Left cardiac atrium (tissue), 4 donors: ENCODE data around the gene LRMDA. TPM values are rescaled to one million over a fixed set of nuclear protein-coding genes. Genes with fewer than 3 reads are reported as not detected.

Source experiments
- ATAC-seq, 2 donors: fragments of 200-7000 bp; cut with Tn5 transposase; one replicate each; pipeline ENCODE4 v1.9.1; 2020; ENCODE audit warnings: mild to moderate bottlenecking in 2 of 2, moderate library complexity in 2 of 2
- DNase-seq: peaks from one replicate; pipeline ENCODE4 v3.0.0-alpha.2; 2020
- intact Hi-C, 2 donors: fragments of 100-400 bp; cut with DNase I; formaldehyde crosslinking; loops; one replicate each; pipeline versions ENCODE4 v1.14.1 to v1.15.1; 2022 to 2023
- total RNA-seq, 2 donors: library from RNA; stranded (reverse); fragmentation: NEBNext Ultra II Directional; extraction: Animal tissue kit (Norgen Biotek cat#: 25700); gene quantifications; one replicate each; pipeline ENCODE4 v1.2.1, GENCODE V29; 2021
- donor health status: DM: no; HTN: yes; CAD: no.
- donor health status: DM: no; HTN: yes; CAD: no; lungs with severe emphysema.
- donor health status: DM: yes; HTN: yes; CAD: no.
- donor health status: Dilated cardiomyopathy.

The LRMDA gene
- total RNA-seq, 2 donors from 2014 or later = 40.6 to 57.8 TPM

DNA sequence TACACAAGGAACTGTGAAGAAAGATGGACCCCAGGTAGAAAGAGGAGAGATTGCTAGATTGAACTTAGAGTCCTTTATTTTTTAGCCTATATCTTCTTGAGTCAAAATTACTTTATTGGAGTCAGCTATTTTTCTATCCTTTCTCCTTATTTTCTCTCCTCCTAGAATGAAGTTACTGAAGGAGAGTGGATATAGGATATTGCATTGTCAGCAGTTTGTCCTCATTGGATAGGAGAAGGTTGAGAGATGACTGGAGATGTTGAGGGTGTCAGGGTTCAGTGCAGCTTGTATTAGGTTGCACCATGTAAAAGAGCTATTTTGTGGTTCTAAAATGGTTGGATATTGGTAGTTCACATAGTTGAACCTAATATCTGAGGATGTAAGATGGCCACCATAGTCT is 5.5 kb downstream of the LRMDA start:
- ATAC-seq = no peak
- intact Hi-C loops = no loop called here
- DNase-seq = no peak

DNA sequence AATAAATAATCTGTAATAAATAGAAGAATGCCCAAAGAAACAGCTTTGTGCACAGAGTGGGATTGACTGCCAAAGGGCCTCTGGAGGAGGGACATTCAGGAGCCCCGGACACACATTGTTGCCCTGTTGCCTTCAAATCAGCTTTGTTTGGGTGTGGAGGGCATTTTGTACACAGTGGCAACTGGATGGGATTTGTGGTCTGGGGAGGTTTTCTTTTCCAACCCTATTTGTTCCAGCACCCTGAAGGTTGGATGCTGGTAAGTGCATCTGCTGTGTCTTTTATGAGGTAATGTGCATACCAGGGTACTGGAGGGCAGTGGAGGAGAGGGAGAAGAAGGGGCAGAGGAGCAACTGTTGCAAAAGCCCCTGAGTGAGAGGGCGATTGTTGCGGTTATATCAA is 6.3 kb downstream of the LRMDA start:
- no peak for DNase-seq

DNA sequence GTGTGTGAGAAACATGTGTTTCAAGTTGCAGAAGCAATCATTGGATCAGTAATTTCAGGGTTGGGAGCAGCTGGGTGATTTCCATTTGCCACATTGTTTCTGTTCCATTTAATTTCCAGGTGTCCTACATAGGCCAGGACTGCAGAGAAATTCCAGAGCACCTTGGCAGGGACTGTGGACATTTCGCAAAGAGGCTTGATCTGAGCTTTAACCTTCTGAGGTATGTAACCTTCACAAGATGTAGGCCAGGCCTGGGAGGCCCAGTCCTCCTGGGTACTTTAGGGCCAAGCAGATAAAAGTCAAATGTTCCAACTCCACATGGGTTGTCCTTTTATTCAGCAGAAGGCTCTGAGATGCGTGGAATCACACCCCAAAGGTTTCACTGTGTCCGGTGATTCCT is 6.9 kb downstream of the LRMDA start:
- ATAC-seq = no peak
- intact Hi-C loops = no loop called here
- DNase-seq = no peak

More for the DNA sequence above, 6.3 kb downstream of the LRMDA start:
- intact Hi-C loops = no loop called here
- ATAC-seq = no peak

DNA sequence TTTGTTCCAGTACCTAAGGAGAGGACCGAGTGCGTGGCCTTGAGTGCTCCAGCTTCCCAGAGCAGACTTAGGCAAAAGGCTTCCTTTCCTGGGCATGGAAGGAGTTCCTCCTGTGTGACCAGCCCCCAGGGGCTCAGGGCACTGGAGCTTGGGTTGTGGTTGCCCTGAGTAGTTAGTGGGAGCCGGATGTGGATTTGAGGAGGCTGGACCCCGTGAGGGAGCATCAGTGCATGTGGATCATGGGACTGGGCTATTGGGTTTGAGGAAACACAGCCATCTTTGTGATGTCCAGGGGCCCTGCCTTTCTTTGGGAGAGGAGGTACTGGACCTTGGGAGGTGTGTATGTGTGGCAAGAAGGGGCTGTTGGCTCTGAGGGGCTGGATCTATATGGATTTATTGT is 8.4 kb downstream of the LRMDA start:
- DNase-seq (no peak), ATAC-seq (no peak)
- intact Hi-C loops = no loop called here

DNA sequence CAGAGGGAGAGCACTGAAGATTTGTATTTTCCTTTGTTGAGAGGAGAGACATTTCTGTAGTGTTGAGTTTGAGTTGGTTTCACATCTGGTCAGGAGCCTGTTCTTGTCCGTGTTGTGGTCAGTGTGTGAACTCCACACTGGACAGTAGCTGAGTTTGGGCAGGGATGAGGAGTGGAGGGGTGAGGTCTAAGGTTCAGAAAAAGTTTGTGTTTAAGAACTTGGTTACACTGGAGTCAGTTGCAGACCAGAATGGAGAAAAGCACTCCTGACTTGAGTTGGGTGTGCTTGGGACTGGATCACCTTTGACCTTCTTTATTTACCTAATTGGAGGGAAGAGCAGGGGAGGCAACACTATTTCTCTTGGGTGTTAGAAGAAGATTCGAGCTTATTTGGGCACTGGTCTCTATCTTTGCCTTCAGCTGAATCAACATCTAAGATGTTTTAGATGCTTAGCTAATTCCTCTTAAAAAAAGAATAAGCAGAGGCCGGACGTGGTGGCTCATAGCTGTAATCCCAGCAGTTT is 8.9 kb downstream of the LRMDA start:
- no peak for ATAC-seq
- no peak for DNase-seq
- intact Hi-C loops = no loop called here

DNA sequence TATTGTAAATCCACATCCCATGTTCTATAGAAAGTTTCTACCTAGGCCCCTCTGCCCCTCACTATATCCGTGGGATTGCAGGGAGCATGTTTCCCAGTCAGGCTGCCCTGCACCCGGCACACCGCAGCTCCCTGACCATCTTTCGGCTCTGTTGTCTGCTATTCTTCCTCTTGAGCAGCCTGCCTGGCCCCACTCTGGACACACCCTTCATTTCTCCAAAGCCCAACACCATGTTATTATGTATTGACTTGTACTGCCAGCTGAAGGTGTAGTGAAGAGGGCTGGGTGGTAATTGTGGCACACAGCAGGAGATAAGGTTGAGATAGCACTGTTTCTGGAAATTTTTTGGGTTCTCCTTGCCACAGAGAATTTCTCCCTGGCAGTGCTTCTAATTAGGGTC is 9.8 kb downstream of the LRMDA start:
- DNase-seq (no peak), ATAC-seq (no peak)
- intact Hi-C loops = no loop called here

DNA sequence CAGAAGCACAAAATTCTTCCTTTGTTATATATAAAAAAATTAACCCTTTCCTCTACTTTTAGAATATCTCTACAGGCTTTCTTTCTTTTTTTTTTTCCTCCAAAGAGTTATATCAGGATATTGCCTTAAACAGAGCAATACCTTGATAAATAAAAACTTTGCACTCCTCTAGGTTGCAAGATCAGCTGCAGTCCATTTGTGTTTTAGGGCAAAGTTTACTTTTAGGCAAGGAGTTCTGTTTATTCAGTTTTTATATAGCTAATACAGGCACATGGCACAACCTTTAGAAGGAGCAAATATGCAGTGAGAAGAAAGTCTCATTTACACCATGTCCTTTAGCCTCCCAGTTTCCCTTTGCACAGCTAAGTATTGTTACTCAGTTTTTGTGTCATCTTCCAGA is 10.3 kb downstream of the LRMDA start:
- no peak for ATAC-seq
- DNase-seq = no peak
- intact Hi-C loops = no loop called here

DNA sequence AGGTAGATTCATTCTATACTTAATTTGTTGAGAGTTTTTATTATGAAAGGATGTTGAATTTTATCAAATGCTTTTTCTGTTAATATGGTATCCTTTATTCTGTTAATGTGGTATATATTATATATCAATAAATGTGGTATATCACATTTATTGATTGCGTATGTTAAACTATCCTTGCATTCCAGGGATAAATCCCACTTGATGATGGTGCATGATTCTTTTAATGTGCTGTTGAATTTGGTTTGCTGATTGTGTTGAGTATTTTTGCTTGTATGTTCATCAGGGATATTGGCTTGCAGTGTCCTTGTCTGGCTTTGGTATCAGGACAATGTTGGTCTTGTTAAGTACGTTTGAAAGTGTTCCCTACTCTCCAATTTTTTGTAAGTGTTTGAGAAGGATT is 11.9 kb downstream of the LRMDA start:
- DNase-seq = no peak
- no peak for ATAC-seq
- intact Hi-C loops = no loop called here

DNA sequence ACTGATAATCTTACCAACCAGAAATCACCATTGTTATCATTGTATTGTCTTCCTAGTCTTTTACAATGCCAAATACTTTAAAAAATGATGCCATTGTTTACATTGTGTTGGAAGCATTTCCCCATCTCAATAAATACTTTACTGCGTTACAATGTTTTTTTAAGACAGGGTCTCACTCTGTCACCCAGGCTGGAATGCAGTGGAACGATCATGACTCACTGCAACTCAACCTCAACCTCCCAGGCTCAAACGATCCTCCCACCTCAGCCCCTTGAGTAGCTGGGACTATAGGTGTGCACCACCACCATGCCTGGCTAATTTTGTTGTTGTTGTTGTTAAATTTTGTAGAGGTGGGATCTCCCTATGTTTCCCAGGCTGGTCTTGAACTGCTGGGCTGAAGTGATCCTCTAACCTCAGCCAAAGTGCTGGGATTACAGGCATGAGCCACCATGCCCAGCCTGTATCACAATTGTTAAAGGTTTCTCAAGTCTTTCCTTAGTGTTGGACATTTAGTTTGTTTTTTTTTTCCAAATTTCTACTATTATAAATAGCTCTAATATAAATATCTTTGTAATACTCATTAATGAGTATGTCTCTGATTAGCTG is 13.5 kb downstream of the LRMDA start:
- DNase-seq (no peak), ATAC-seq (no peak)
- intact Hi-C loops = no loop called here

DNA sequence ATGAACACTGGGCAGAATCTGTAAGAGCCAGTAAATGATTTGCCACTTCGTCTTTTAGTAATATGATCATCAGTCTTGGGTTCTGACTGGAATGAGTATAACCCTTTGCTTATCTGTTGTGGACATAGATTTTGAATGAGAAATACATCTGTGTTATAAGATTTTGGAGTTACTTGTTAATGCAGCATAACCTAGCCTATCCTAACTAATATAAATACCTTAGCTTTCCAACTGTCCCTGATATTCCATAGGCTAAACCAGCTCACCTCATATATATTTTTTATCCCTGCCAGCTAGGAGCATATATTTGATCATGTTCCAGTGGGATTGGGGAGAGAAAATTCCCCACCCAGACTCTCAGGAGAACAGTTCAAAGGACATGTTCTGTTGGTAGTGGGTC is 15.1 kb downstream of the LRMDA start:
- DNase-seq = no peak
- no peak for ATAC-seq
- intact Hi-C loops = no loop called here

DNA sequence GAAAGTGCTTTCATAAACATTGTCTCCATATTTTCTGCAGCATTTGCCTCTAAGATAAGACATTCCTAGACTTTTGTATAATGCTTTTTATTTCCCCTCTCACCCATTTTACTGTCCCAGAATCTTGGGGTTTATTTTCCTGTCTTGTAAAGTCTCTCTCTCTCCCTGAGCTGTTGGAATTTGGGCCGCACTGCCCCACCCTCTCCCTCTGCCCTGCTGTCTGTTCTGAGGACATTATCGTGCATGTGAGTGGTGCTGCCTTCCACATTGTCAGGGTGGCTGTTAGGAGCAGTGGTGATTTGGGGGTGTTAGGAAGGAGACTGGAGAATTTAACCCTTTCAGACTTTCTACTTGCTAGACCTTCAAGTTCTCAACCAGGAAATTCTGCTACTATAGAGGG is 16.7 kb downstream of the LRMDA start:
- intact Hi-C loops = no loop called here
- DNase-seq = no peak
- ATAC-seq = peak; percentile 33 to 65

DNA sequence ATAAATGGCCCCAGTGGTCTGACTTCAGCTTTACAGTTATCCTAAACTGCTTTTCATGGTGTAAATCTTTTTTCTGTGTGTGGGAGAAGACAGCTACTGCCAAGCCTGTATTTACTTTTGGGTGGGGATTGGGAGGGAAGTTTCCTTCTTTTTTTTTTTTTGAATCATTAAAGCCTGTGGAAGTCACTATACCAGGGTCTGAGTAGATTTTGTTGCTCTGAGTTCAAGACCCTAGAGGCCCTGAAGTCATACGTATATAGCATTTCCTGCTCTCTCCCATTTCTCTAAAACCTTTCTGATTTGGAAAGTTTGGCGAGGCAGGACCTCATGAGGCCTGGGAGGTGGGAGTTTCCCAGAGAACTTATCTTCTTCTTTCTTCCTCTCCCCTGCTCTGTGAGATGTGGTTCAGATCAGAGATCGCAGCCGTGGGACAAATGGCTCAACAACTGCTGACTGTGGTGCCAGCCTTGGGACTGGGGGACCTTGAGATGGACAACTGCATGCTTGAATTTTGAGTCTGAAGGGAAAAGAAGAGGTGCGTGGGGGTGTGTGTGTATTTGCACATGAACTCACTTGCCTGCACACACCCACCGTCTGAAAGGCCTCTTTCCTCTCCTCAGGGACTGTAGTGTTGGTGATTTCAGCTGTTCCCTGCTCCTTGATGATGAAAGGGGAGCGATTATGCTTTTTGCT is 18.1 kb downstream of the LRMDA start:
- intact Hi-C loops = no loop called here
- DNase-seq (no peak), ATAC-seq (peak in 1 of 2 donors; percentile 67)

DNA sequence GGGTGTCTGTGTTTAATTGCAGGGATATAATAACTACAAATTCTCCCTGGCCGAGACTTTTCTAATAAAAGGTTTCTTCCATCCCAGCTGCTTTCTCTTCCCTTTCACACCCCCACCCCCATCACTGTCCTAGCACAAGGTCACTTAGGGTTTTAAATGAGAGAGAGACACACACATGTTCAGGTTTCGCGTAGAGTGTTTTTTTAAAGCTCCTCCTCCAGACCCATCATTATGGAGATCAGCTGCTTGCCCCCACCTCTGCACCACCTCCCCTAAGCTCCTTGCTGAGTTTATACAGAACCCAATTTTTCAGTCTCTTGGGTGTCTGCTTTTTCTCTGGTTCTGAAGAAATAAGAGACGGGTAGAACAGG is 18.6 kb downstream of the LRMDA start:
- no peak for ATAC-seq
- no peak for DNase-seq
- intact Hi-C loops = no loop called here

DNA sequence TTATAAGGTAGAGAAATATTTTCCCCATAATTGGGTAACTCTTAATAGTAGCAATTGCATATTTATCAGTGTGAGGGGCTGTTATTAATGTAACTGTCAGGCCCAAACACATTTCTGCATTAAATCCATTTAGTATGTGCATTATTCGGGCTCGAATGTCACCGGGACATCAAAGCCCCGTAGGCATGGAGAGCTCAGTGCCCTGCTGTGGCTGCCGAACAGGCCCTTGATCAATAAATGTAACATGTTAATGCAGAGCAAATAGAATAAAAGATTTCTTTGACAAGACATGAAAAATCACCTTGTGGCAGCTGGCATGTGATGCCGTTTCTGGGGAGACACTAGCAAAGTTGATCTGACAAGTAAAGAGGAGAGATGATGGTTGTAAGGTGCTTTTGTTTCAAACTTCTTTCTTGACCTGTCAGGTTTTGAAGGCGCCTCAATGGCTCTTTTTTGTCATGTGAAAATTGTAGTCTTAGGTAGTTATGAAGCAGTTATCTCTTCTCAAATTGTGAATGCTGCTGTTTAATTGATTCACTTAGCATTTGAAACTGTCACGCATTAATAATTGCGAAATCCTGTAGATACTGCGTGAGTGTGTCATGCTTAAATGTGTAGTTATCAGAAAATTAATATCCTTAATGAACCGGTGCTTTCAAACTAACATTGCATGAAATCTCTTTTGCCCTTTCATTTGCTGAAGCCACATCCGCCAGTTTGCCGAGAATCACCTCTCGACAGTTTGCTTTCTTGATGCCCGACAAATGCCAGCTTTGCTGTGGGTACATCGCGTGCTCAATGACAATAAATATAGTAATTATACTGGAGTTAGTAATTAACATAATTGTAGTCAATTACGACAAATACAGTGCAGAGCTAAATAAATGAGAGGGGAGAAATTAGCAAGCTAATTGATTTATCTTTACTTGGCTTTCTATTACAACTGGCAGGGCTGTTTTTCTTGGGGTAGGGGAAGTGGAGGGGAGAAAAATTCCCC is 19.5 kb downstream of the LRMDA start:
- DNase-seq = no peak
- no peak for ATAC-seq
- intact Hi-C loops = no loop called here

DNA sequence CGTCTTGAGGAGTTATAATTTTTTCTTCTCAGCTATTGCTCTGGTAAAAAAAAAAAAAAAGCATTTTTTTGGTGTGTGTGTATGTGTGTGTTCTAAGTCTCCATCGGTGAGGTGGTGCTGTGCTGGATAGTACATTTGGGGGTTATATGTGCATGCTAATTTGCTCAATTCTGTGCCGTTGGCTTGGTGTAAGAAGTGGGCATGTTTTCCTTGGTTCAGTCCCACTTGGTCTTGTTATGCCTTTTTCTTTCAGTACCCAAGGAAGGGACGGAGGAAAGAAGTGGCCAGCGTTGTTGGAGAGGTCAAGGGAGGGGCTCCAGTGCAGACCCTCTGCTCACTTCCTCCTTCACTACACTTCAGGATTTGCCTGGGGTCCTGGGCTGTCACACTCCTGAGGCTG is 20.4 kb downstream of the LRMDA start:
- ATAC-seq (no peak), DNase-seq (no peak)
- intact Hi-C loops = no loop called here

DNA sequence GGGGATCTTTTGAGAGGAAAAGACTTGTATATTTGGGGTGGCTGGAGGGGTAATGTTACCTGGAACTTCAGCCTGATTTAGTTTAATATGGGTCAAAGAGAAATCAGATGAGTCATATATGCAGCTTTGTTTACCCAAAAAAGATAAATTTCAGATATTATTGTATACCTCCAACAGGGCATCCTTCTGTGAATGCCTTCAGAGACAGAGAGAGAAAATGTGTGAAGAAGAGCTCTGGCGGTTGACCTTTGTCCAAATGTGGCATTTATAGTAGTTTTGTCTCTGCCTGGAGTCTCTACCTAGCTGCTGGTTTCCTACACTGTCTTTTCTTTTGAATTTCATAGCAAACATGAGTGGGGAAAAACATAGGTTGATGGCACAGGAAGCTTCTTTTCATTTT is 21.6 kb downstream of the LRMDA start:
- no peak for DNase-seq
- intact Hi-C loops = no loop called here
- no peak for ATAC-seq

DNA sequence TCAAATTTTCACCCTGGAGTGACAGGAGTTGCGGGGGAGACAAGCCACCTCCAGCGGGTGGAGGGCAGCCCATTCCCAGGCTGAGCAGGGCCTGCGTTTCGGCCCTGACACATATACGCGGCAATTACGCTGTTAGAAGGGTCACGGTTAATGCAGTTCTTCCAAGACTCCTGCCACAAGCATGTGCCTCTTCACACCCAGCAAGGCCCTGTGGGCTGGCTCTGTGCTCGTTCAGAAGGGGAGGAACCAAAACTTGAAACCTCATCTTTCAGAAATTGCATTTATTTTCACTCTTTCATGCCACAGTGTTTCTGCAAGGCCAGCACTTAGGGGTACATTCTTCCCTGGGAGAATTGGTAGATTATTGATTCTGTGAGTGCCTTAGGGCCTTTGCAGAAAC is 24.7 kb downstream of the LRMDA start:
- no peak for DNase-seq
- ATAC-seq = no peak
- intact Hi-C loops = no loop called here

DNA sequence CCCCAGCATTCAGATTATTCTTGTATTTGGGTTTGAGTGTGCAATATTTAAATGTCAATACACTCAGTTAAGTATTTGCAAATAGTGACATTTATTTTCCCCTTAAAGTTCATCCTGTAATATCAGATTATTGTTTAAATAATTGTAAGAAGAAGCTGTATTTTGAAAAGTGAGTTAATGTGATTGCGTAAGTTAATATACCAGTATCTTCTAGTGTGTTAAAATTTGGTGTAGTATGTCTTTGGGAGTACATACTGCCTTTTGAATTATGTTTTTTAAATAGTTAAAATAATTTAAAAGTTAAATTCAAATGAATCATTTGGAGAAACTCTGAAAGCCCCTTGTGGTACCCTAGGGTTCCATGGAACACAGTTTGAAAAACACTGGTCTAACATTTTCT is 28.6 kb downstream of the LRMDA start:
- no peak for ATAC-seq
- DNase-seq = no peak
- intact Hi-C loops = no loop called here

DNA sequence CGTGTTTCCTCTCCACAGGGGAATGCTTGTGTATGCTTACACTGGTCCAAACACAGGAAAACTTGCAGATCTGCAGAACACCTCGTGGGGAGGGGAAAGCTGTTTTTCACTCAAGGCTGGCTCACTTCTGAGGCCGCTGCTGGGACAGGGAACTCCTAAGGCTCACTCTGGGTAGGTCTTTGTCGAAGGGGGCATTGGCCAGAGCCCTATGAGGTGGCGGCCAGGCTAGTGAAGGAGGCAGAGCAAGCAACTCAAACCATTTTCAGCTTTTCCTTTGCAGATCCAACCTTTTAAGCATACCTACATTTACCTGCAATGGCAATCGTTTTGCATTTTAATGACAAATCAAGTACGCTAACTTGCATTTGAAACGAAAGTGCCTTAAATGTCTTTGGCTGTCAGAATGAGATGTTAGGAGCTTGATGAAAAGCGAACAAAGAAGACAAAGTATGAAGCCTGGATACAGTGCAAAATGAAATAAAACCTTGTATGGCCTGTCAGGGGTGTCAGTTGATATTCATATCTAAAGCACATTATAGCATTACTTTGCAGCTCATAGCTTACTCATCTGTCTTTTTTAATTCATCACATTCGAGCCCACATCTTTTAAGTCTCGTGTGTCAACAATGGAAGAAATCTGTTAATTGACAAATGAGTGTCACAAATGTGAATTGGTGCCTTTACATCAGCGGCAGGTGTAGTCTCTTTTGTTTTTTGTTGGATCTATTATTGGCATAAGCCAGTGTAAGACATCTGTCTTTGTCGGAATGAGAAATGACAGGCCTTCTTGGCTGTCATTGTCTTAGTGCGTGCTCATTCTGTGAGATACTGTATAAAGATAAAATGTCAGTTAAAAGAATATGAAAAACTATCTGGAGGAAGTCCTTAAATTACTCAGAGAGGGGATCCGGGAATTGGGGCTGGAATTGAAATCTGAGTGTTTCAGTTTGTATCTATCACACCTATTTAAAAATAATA is 30.5 kb downstream of the LRMDA start:
- ATAC-seq (no peak), DNase-seq (no peak)
- intact Hi-C loops = no loop called here
